GM23248 (cell line): Measurements from ENCODE around the gene ARHGAP35.

Experiments
- EZH2 ChIP-seq: fragments of 200-600 bp; sonication (generic); IDR thresholded peaks from 2 replicates; pipeline ENCODE4 v1.6.1; 2018; ENCODE audit warnings: antibody characterized with exemption, mild to moderate bottlenecking; ENCODE audit not compliant: insufficient read depth, poor library complexity, severe bottlenecking
- EZH2phosphoT487 ChIP-seq: fragments of 200-600 bp; sonication (generic); IDR thresholded peaks from 2 replicates; pipeline ENCODE4 v1.6.1; 2018; ENCODE audit warnings: antibody characterized with exemption, moderate library complexity, mild to moderate bottlenecking, low read depth; ENCODE audit not compliant: insufficient read depth

DNA sequence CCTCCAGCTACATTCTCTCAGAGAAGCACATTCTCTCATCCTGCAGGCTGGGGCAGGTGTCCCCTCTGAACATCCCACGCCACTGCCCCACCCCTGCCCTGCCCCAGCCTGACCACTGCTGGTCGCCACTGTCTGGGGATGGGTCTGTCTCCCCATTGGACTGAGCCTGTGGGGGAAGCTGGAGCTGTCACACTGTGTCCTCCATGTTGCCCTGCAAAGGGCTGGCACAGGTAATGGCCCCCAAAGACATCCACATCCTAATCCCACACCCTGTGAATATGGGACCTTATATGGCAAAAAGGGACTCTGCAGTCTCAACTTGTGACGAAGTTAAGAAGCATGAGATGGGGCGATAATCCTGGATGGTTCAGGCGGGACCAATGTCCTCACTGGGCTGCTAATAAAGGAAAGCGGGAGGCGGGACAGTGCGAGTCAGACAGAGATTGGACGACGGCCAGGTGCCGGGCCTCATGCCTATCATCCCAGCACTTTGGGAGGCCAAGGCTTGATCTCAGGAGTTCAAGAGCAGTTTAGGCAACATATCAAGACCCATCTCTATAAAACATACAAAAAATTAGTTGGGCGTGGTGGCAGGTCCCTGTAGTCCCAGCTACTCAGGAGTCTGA, 19.2 kb upstream of the ARHGAP35 start:
- TF ChIP-seq EZH2 (no peak), EZH2phosphoT487 (no peak)
